ENCODE data around the gene SIT1.
"Not testable (repeated sequence)": the region's sequence is repeated elsewhere in the genome, so short reads cannot be mapped to it uniquely, and the experiment has no call there.

SIT1 gene

GRCh38 chr9:35615981-35616680, 34.6 kb downstream of the SIT1 start:
- peaks cover 37% of the 10 kb centered on the region for H3K27me3 ChIP-seq (ENCODE audit: insufficient read depth, low read length)
- H3K36me3 ChIP-seq (ENCODE audit: insufficient read depth, low read length) = no peaks in the 10 kb centered on the region
- H2AFZ ChIP-seq (ENCODE audit: low read length, unreplicated experiment) = no peak overlapping the region
- no peak overlapping the region for H3K4me3 ChIP-seq (ENCODE audit: low read depth, low read length)
- H3K4me1 ChIP-seq (ENCODE audit: control insufficient read depth, insufficient read depth, low read length, unreplicated experiment) = no peaks in the 10 kb centered on the region
- H3K79me2 ChIP-seq (ENCODE audit: control insufficient read depth, insufficient read depth, low read length, unreplicated experiment) = no peaks in the 10 kb centered on the region
- no peak overlapping the region for H3K27ac ChIP-seq (ENCODE audit: low read depth, low read length)

- Histone ChIP-seq H3K27ac (ENCODE audit: low read depth, low read length) (no peak overlapping the region), H3K4me1 (ENCODE audit: control insufficient read depth, insufficient read depth, low read length, unreplicated experiment) (no peaks in the 10 kb centered on the region), H3K27me3 (ENCODE audit: insufficient read depth, low read length) (peaks cover 31% of the 10 kb centered on the region), H2AFZ (ENCODE audit: low read length, unreplicated experiment) (no peak overlapping the region), H3K79me2 (ENCODE audit: control insufficient read depth, insufficient read depth, low read length, unreplicated experiment) (no peaks in the 10 kb centered on the region), H3K36me3 (ENCODE audit: insufficient read depth, low read length) (no peaks in the 10 kb centered on the region), H3K4me3 (ENCODE audit: low read depth, low read length) (no peak overlapping the region)
Measured at GRCh38 chr9:35612843-35613242, 37.9 kb downstream of the SIT1 start.

GRCh38 chr9:35612066-35612465, 38.7 kb downstream of the SIT1 start:
- H3K4me1 ChIP-seq (ENCODE audit: control insufficient read depth, insufficient read depth, low read length, unreplicated experiment); H3K27ac ChIP-seq (ENCODE audit: low read depth, low read length); H3K36me3 ChIP-seq (ENCODE audit: insufficient read depth, low read length); H3K79me2 ChIP-seq (ENCODE audit: control insufficient read depth, insufficient read depth, low read length, unreplicated experiment); H3K4me3 ChIP-seq (ENCODE audit: low read depth, low read length); H2AFZ ChIP-seq (ENCODE audit: low read length, unreplicated experiment): not testable (repeated sequence)
- H3K27me3 ChIP-seq (ENCODE audit: insufficient read depth, low read length) = peaks cover 23% of the 10 kb centered on the region

GRCh38 chr9:35611230-35611797, 39.4 kb downstream of the SIT1 start:
- no peak overlapping the region for H3K27ac ChIP-seq (ENCODE audit: low read depth, low read length)
- H2AFZ ChIP-seq (ENCODE audit: low read length, unreplicated experiment) = no peak overlapping the region
- peaks cover 6% of the 10 kb centered on the region for H3K4me1 ChIP-seq (ENCODE audit: control insufficient read depth, insufficient read depth, low read length, unreplicated experiment)
- peaks cover 4% of the 10 kb centered on the region for H3K79me2 ChIP-seq (ENCODE audit: control insufficient read depth, insufficient read depth, low read length, unreplicated experiment)
- H3K27me3 ChIP-seq (ENCODE audit: insufficient read depth, low read length) = peaks cover 16% of the 10 kb centered on the region
- no peaks in the 10 kb centered on the region for H3K36me3 ChIP-seq (ENCODE audit: insufficient read depth, low read length)
- H3K4me3 ChIP-seq (ENCODE audit: low read depth, low read length) = no peak overlapping the region

GRCh38 chr9:35609820-35610163, 40.9 kb downstream of the SIT1 start:
- Histone ChIP-seq H3K27ac (ENCODE audit: low read depth, low read length) (no peak overlapping the region), H3K4me1 (ENCODE audit: control insufficient read depth, insufficient read depth, low read length, unreplicated experiment) (peaks cover 9% of the 10 kb centered on the region), H3K27me3 (ENCODE audit: insufficient read depth, low read length) (0 out of 2 replicates have a peak, but pooled peaks cover 5% of the 10 kb centered on the region), H3K79me2 (ENCODE audit: control insufficient read depth, insufficient read depth, low read length, unreplicated experiment) (peaks cover 4% of the 10 kb centered on the region), H3K4me3 (ENCODE audit: low read depth, low read length) (no peak overlapping the region), H2AFZ (ENCODE audit: low read length, unreplicated experiment) (no peak overlapping the region), H3K36me3 (ENCODE audit: insufficient read depth, low read length) (no peaks in the 10 kb centered on the region)

- no peak overlapping the region for H3K27ac ChIP-seq (ENCODE audit: low read depth, low read length)
- H2AFZ ChIP-seq (ENCODE audit: low read length, unreplicated experiment) = no peak overlapping the region
- peaks cover 9% of the 10 kb centered on the region for H3K4me1 ChIP-seq (ENCODE audit: control insufficient read depth, insufficient read depth, low read length, unreplicated experiment)
- H3K79me2 ChIP-seq (ENCODE audit: control insufficient read depth, insufficient read depth, low read length, unreplicated experiment) = peaks cover 4% of the 10 kb centered on the region
- no peaks in the 10 kb centered on the region for H3K27me3 ChIP-seq (ENCODE audit: insufficient read depth, low read length)
- no peak overlapping the region for H3K4me3 ChIP-seq (ENCODE audit: low read depth, low read length)
- no peaks in the 10 kb centered on the region for H3K36me3 ChIP-seq (ENCODE audit: insufficient read depth, low read length)
Measured at GRCh38 chr9:35609001-35609819, 41.5 kb downstream of the SIT1 start.

- Histone ChIP-seq H3K27me3 (ENCODE audit: insufficient read depth, low read length) (no peaks in the 10 kb centered on the region), H2AFZ (ENCODE audit: low read length, unreplicated experiment) (no peak overlapping the region), H3K36me3 (ENCODE audit: insufficient read depth, low read length) (no peaks in the 10 kb centered on the region), H3K27ac (ENCODE audit: low read depth, low read length) (no peak overlapping the region), H3K4me3 (ENCODE audit: low read depth, low read length) (no peak overlapping the region), H3K4me1 (ENCODE audit: control insufficient read depth, insufficient read depth, low read length, unreplicated experiment) (peaks cover 9% of the 10 kb centered on the region), H3K79me2 (ENCODE audit: control insufficient read depth, insufficient read depth, low read length, unreplicated experiment) (peaks cover 4% of the 10 kb centered on the region)
Measured at GRCh38 chr9:35608221-35608620, 42.5 kb downstream of the SIT1 start.

- Histone ChIP-seq H3K4me1 (ENCODE audit: control insufficient read depth, insufficient read depth, low read length, unreplicated experiment) (peaks cover 19% of the 10 kb centered on the region), H3K27me3 (ENCODE audit: insufficient read depth, low read length) (no peaks in the 10 kb centered on the region), H2AFZ (ENCODE audit: low read length, unreplicated experiment) (no peak overlapping the region), H3K79me2 (ENCODE audit: control insufficient read depth, insufficient read depth, low read length, unreplicated experiment) (peaks cover 8% of the 10 kb centered on the region), H3K27ac (ENCODE audit: low read depth, low read length) (no peak overlapping the region), H3K36me3 (ENCODE audit: insufficient read depth, low read length) (no peaks in the 10 kb centered on the region), H3K4me3 (ENCODE audit: low read depth, low read length) (peak overlapping the region; percentile 76; the same call in 1 of the 2 replicates)
Measured at GRCh38 chr9:35606726-35607125, 44.0 kb downstream of the SIT1 start.

GRCh38 chr9:35606138-35606504, 44.6 kb downstream of the SIT1 start:
- Histone ChIP-seq H3K4me1 (ENCODE audit: control insufficient read depth, insufficient read depth, low read length, unreplicated experiment) (peaks cover 19% of the 10 kb centered on the region), H3K27me3 (ENCODE audit: insufficient read depth, low read length) (no peaks in the 10 kb centered on the region), H3K79me2 (ENCODE audit: control insufficient read depth, insufficient read depth, low read length, unreplicated experiment) (peaks cover 8% of the 10 kb centered on the region), H3K4me3 (ENCODE audit: low read depth, low read length) (peak overlapping the region; percentile 76), H3K36me3 (ENCODE audit: insufficient read depth, low read length) (no peaks in the 10 kb centered on the region), H3K27ac (ENCODE audit: low read depth, low read length) (no peak overlapping the region), H2AFZ (ENCODE audit: low read length, unreplicated experiment) (peak overlapping the region; percentile 47)

GRCh38 chr9:35605351-35606137, 45.2 kb downstream of the SIT1 start:
- Histone ChIP-seq H3K4me3 (ENCODE audit: low read depth, low read length) (peak overlapping the region; percentile 76), H3K36me3 (ENCODE audit: insufficient read depth, low read length) (no peaks in the 10 kb centered on the region), H2AFZ (ENCODE audit: low read length, unreplicated experiment) (peak overlapping the region; percentile 47), H3K27ac (ENCODE audit: low read depth, low read length) (no peak overlapping the region), H3K79me2 (ENCODE audit: control insufficient read depth, insufficient read depth, low read length, unreplicated experiment) (peaks cover 8% of the 10 kb centered on the region), H3K27me3 (ENCODE audit: insufficient read depth, low read length) (no peaks in the 10 kb centered on the region), H3K4me1 (ENCODE audit: control insufficient read depth, insufficient read depth, low read length, unreplicated experiment) (peaks cover 19% of the 10 kb centered on the region)
